ENCODE results near the gene FOXN3.

FOXN3 gene

DNA sequence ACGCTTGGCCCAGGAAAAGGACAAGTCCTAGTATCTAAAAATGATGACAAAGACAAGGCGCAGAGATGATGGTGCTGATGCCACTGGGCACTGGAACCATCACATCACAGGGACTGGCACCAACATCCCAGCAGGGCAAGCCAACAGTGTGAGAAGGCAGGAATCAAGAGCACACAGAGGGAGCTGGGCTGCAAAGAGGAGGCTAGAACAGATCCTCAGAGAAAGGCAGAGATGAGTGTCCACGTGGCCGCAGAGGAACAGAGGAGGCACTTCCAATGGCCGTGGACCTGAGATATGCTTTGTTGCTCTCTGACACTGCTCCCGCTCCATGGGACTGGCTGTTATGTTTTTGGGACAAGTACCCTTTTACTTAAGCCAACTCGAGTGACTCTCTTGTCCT lies 17.9 kb downstream of the FOXN3 start:
- TF ChIP-seq, protein P1, sequence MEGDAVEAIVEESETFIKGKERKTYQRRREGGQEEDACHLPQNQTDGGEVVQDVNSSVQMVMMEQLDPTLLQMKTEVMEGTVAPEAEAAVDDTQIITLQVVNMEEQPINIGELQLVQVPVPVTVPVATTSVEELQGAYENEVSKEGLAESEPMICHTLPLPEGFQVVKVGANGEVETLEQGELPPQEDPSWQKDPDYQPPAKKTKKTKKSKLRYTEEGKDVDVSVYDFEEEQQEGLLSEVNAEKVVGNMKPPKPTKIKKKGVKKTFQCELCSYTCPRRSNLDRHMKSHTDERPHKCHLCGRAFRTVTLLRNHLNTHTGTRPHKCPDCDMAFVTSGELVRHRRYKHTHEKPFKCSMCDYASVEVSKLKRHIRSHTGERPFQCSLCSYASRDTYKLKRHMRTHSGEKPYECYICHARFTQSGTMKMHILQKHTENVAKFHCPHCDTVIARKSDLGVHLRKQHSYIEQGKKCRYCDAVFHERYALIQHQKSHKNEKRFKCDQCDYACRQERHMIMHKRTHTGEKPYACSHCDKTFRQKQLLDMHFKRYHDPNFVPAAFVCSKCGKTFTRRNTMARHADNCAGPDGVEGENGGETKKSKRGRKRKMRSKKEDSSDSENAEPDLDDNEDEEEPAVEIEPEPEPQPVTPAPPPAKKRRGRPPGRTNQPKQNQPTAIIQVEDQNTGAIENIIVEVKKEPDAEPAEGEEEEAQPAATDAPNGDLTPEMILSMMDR (IDR thresholded peaks at IDR 0.05): no peak
- no peak for TF ChIP-seq ZFX (IDR thresholded peaks at IDR 0.05; ENCODE audit: borderline replicate concordance)
- H3K27ac ChIP-seq: no peak overlapping the region

DNA sequence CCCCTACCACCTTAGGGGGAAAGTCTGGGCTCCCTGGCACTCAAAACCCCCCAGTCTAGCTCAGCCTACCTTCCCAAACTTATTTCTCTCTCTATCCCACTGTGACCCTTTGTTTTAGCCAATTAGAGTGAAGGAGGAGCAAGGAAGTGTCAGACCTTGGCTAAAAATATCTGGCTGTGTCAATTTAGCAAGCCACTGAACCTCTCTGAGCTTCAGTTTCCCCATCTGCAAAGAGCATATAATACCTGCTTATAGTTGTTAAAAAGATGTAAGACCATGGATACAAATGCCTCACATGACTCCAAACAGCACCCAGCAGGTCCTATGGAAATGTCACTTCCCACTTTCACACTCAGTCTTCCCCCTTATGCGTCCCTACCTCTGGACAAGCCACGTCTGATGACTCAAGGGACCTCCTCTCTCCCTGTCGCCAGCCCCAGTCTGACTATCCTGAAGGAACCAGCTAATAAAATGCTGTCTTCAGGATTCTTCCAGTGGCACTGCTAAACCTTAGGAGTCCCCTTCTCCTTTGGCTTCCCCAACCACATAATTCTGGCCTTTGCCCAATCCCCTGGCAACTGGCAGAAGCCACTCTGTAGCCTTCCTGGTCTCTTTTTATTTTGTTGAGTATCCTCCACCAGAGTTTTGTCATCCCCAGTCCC lies 19.3 kb downstream of the FOXN3 start:
- H3K27ac ChIP-seq: no peak overlapping the region
- TF ChIP-seq, protein P1 (IDR thresholded peaks at IDR 0.05): no peak
- TF ChIP-seq ZFX (IDR thresholded peaks at IDR 0.05; ENCODE audit: borderline replicate concordance): no peak

DNA sequence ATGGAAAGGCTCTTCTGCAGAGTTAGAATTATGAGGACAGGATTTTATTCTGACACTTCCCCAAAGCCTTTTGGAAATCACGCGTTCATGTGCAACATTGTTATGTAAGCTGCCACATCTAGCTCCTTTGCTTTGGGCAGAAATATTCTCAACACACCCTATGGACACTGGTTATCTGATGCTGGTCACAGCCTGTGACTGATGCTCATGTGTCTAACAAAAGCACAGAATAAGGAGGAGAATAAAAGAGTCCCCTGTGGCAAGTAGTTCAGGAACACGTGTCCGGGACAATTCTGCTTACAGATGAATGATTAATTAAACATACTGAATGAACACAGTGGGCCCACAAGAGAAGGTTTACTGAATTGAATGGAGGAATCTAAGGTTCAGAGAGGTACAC lies 22.1 kb downstream of the FOXN3 start:
- no peak for TF ChIP-seq ZFX (IDR thresholded peaks at IDR 0.05; ENCODE audit: borderline replicate concordance)
- TF ChIP-seq, protein P1 (IDR thresholded peaks at IDR 0.05): no peak
- no peak overlapping the region for H3K27ac ChIP-seq

GRCh38 chr14:89393222-89393745 lies 23.7 kb downstream of the FOXN3 start:
- no peak overlapping the region for H3K27ac ChIP-seq
- TF ChIP-seq ZFX (IDR thresholded peaks at IDR 0.05; ENCODE audit: borderline replicate concordance): no peak
- TF ChIP-seq, protein P1 (IDR thresholded peaks at IDR 0.05): no peak

DNA sequence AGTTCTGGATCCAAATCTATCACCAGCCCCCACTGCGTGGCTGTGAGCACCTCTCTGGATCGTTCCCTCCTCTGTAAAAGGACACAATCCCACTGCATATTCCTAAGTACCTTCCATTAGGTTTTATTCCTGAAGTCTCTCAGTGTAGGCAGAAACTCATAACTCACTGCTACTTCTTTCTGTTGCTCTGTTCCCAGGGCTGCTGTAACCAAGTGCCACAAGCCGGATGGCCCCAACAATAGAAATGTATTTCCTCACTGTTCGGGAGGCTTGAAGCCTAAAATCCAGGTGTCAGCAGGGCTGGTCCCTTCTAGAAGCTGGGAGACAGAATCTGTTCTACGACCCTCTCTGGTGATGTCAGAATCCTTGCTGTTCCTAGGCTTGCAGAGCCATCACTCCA lies 24.9 kb downstream of the FOXN3 start:
- no peak overlapping the region for H3K27ac ChIP-seq
- TF ChIP-seq ZFX (IDR thresholded peaks at IDR 0.05; ENCODE audit: borderline replicate concordance): no peak
- TF ChIP-seq, protein P1 (IDR thresholded peaks at IDR 0.05): no peak

GRCh38 chr14:89391556-89391955 lies 25.5 kb downstream of the FOXN3 start:
- H3K27ac ChIP-seq: no peak overlapping the region
- TF ChIP-seq ZFX (IDR thresholded peaks at IDR 0.05; ENCODE audit: borderline replicate concordance): no peak
- TF ChIP-seq, protein P1 (IDR thresholded peaks at IDR 0.05): no peak

- TF ChIP-seq, protein P1 (IDR thresholded peaks at IDR 0.05): no peak
- TF ChIP-seq ZFX (IDR thresholded peaks at IDR 0.05; ENCODE audit: borderline replicate concordance): no peak
- no peak overlapping the region for H3K27ac ChIP-seq
These were observed 25.9 kb downstream of the FOXN3 start for GRCh38 chr14:89391123-89391522.

Measured in 22Rv1 (cell line).